Activated T-helper 17 cell treated with anti-CD3 and anti-CD28 coated beads, Interleukin-2, amount 50 U/mL, for 72 hours (primary cell): Measurements from ENCODE around the gene ACACA. TPM values are rescaled to one million over a fixed set of nuclear protein-coding genes. Genes with fewer than 3 reads are reported as not detected.
A peak's percentile ranks its signal among the peaks of the same experiment; 100 is the strongest.

Source experiments
- ATAC-seq: fragments of 150-1000 bp; cut with Tn5 transposase; replicated peaks from 2 replicates; pipeline ENCODE4 v1.10.0; 2021; ENCODE audit warnings: mild to moderate bottlenecking, moderate library complexity
- H3K27ac Mint-ChIP-seq: one replicate; pipeline ENCODE4 v1.8.0; 2022; ENCODE audit warnings: mixed read lengths
- H3K27me3 Mint-ChIP-seq: one replicate; pipeline ENCODE4 v1.8.0; 2022; ENCODE audit warnings: mixed read lengths
- H3K36me3 Mint-ChIP-seq: one replicate; pipeline ENCODE4 v1.8.0; 2022; ENCODE audit warnings: low read depth, mild to moderate bottlenecking, mixed read lengths
- H3K4me1 Mint-ChIP-seq: one replicate; pipeline ENCODE4 v1.8.0; 2022; ENCODE audit warnings: mixed read lengths
- H3K4me3 Mint-ChIP-seq: one replicate; pipeline ENCODE4 v1.8.0; 2022; ENCODE audit warnings: mild to moderate bottlenecking, mixed read lengths
- H3K9me3 Mint-ChIP-seq: one replicate; pipeline ENCODE4 v1.8.0; 2022; ENCODE audit warnings: mixed read lengths
- total RNA-seq, 2 donors: library from RNA; stranded (reverse); gene quantifications; one replicate each; pipeline ENCODE4 v1.2.3, GENCODE V29; 2022

ACACA gene
- total RNA-seq, 2 donors from 2014 or later: 36.9 to 73.7 TPM

GRCh38 chr17:37305406-37305905, 101.2 kb downstream of the ACACA start:
- H3K27me3 Mint-ChIP-seq: no peaks in the 10 kb centered on the region
- H3K36me3 Mint-ChIP-seq: peaks cover 28% of the 10 kb centered on the region
- no peak overlapping the region for H3K4me3 Mint-ChIP-seq
- no peak overlapping the region for H3K27ac Mint-ChIP-seq
- ATAC-seq: no peak
- no peaks in the 10 kb centered on the region for H3K9me3 Mint-ChIP-seq
- no peaks in the 10 kb centered on the region for H3K4me1 Mint-ChIP-seq

- no peaks in the 10 kb centered on the region for H3K4me1 Mint-ChIP-seq
- no peak overlapping the region for H3K27ac Mint-ChIP-seq
- no peak for ATAC-seq
- H3K4me3 Mint-ChIP-seq: no peak overlapping the region
- H3K9me3 Mint-ChIP-seq: no peaks in the 10 kb centered on the region
- H3K27me3 Mint-ChIP-seq: no peaks in the 10 kb centered on the region
- H3K36me3 Mint-ChIP-seq: peaks cover 19% of the 10 kb centered on the region
Observed at GRCh38 chr17:37301288-37301687, 105.3 kb downstream of the ACACA start.

GRCh38 chr17:37300683-37301082, 106.0 kb downstream of the ACACA start:
- no peak overlapping the region for H3K4me3 Mint-ChIP-seq

GRCh38 chr17:37299257-37299980, 107.2 kb downstream of the ACACA start:
- Mint-ChIP-seq H3K36me3 (peaks cover 10% of the 10 kb centered on the region), H3K9me3 (no peaks in the 10 kb centered on the region), H3K27me3 (no peaks in the 10 kb centered on the region), H3K27ac (no peak overlapping the region), H3K4me1 (no peaks in the 10 kb centered on the region), H3K4me3 (no peak overlapping the region)
- no peak for ATAC-seq

More at GRCh38 chr17:37300683-37301082, 106.0 kb downstream of the ACACA start:
- Mint-ChIP-seq H3K9me3 (no peaks in the 10 kb centered on the region), H3K4me1 (no peaks in the 10 kb centered on the region), H3K27me3 (no peaks in the 10 kb centered on the region), H3K27ac (no peak overlapping the region), H3K36me3 (peaks cover 19% of the 10 kb centered on the region)
- no peak for ATAC-seq

- Mint-ChIP-seq H3K27ac (no peak overlapping the region), H3K9me3 (no peaks in the 10 kb centered on the region), H3K27me3 (no peaks in the 10 kb centered on the region), H3K4me3 (no peak overlapping the region), H3K4me1 (no peaks in the 10 kb centered on the region), H3K36me3 (no peaks in the 10 kb centered on the region)
- no peak for ATAC-seq
Observed at GRCh38 chr17:37295888-37296287, 110.7 kb downstream of the ACACA start.

GRCh38 chr17:37294888-37295287, 111.7 kb downstream of the ACACA start:
- Mint-ChIP-seq H3K36me3 (no peaks in the 10 kb centered on the region), H3K27ac (no peak overlapping the region), H3K4me1 (no peaks in the 10 kb centered on the region), H3K4me3 (no peak overlapping the region), H3K9me3 (no peaks in the 10 kb centered on the region), H3K27me3 (no peaks in the 10 kb centered on the region)
- no peak for ATAC-seq

GRCh38 chr17:37293770-37294169, 112.9 kb downstream of the ACACA start:
- ATAC-seq: no peak
- no peaks in the 10 kb centered on the region for H3K36me3 Mint-ChIP-seq
- no peaks in the 10 kb centered on the region for H3K4me1 Mint-ChIP-seq
- no peak overlapping the region for H3K27ac Mint-ChIP-seq
- H3K4me3 Mint-ChIP-seq: no peak overlapping the region
- H3K9me3 Mint-ChIP-seq: no peaks in the 10 kb centered on the region
- no peaks in the 10 kb centered on the region for H3K27me3 Mint-ChIP-seq

- Mint-ChIP-seq H3K4me1 (no peaks in the 10 kb centered on the region), H3K4me3 (no peak overlapping the region), H3K27me3 (no peaks in the 10 kb centered on the region), H3K27ac (peak overlapping the region; percentile 31), H3K36me3 (no peaks in the 10 kb centered on the region), H3K9me3 (no peaks in the 10 kb centered on the region)
- no peak for ATAC-seq
Observed at GRCh38 chr17:37292429-37293139, 114.1 kb downstream of the ACACA start.

- ATAC-seq: no peak
- Mint-ChIP-seq H3K9me3 (no peaks in the 10 kb centered on the region), H3K36me3 (no peaks in the 10 kb centered on the region), H3K4me3 (no peak overlapping the region), H3K4me1 (no peaks in the 10 kb centered on the region), H3K27me3 (no peaks in the 10 kb centered on the region), H3K27ac (no peak overlapping the region)
Observed at GRCh38 chr17:37291351-37291750, 115.3 kb downstream of the ACACA start.

GRCh38 chr17:37286430-37286829, 120.2 kb downstream of the ACACA start:
- Mint-ChIP-seq H3K4me3 (no peak overlapping the region), H3K27me3 (no peaks in the 10 kb centered on the region), H3K4me1 (no peaks in the 10 kb centered on the region), H3K36me3 (peaks cover 26% of the 10 kb centered on the region), H3K9me3 (no peaks in the 10 kb centered on the region), H3K27ac (peak overlapping the region; percentile 39)
- no peak for ATAC-seq

- no peak overlapping the region for H3K4me3 Mint-ChIP-seq
- peaks cover 39% of the 10 kb centered on the region for H3K36me3 Mint-ChIP-seq
- H3K9me3 Mint-ChIP-seq: no peaks in the 10 kb centered on the region
- H3K4me1 Mint-ChIP-seq: no peaks in the 10 kb centered on the region
- H3K27me3 Mint-ChIP-seq: no peaks in the 10 kb centered on the region
- no peak for ATAC-seq
- no peak overlapping the region for H3K27ac Mint-ChIP-seq
Observed at GRCh38 chr17:37284191-37284590, 122.4 kb downstream of the ACACA start.

- no peak for ATAC-seq
- no peaks in the 10 kb centered on the region for H3K27me3 Mint-ChIP-seq
- no peak overlapping the region for H3K4me3 Mint-ChIP-seq
- no peaks in the 10 kb centered on the region for H3K4me1 Mint-ChIP-seq
- H3K9me3 Mint-ChIP-seq: no peaks in the 10 kb centered on the region
- no peak overlapping the region for H3K27ac Mint-ChIP-seq
- peaks cover 39% of the 10 kb centered on the region for H3K36me3 Mint-ChIP-seq
Observed at GRCh38 chr17:37283414-37283961, 123.1 kb downstream of the ACACA start.

- H3K36me3 Mint-ChIP-seq: peaks cover 60% of the 10 kb centered on the region
- H3K27me3 Mint-ChIP-seq: no peaks in the 10 kb centered on the region
- ATAC-seq: no peak
Observed at GRCh38 chr17:37280841-37281240, 125.8 kb downstream of the ACACA start.

GRCh38 chr17:37278247-37278894, 128.3 kb downstream of the ACACA start:
- Mint-ChIP-seq H3K36me3 (peaks cover 78% of the 10 kb centered on the region), H3K4me1 (no peaks in the 10 kb centered on the region), H3K27me3 (no peaks in the 10 kb centered on the region), H3K9me3 (no peaks in the 10 kb centered on the region), H3K27ac (no peak overlapping the region), H3K4me3 (no peak overlapping the region)
- no peak for ATAC-seq

More at GRCh38 chr17:37280841-37281240, 125.8 kb downstream of the ACACA start:
- Mint-ChIP-seq H3K9me3 (no peaks in the 10 kb centered on the region), H3K4me3 (no peak overlapping the region), H3K4me1 (no peaks in the 10 kb centered on the region), H3K27ac (no peak overlapping the region)
